K562 (cell line): ENCODE measurements around the gene STIM1. TPM values are rescaled to one million over a fixed set of nuclear protein-coding genes. Genes with fewer than 3 reads are reported as not detected.

Experiments
- CBX1 ChIP-seq: sonication (generic); IDR thresholded peaks from 2 replicates; pipeline ENCODE4 v1.6.1; 2016; ENCODE audit warnings: antibody characterized with exemption, low read depth, mild to moderate bottlenecking
- ETV6 ChIP-seq, 3 experiments: fragments of 150-350 bp in 1 of 3; sonication (generic) in 1 of 3; formaldehyde crosslinking in 1 of 3; IDR thresholded peaks; 2 replicates each; pipeline versions ENCODE4 v1.6.1 to v1.8.0; 2014 to 2022; ENCODE audit warnings: borderline replicate concordance in 2 of 3, low read depth in 2 of 3, antibody characterized with exemption in 1 of 3, low read length in 1 of 3, mild to moderate bottlenecking in 1 of 3, missing genetic modification reagents in 1 of 3
- HDAC6 ChIP-seq: IDR thresholded peaks from 2 replicates; pipeline ENCODE4 v1.6.1; 2012; ENCODE audit warnings: low read depth, mild to moderate bottlenecking, control low read depth, inconsistent platforms, low read length, moderate library complexity
- HIVEP1 ChIP-seq: fragments of 250-450 bp; sonication (Bioruptor Pico); IDR thresholded peaks from 2 replicates; pipeline ENCODE4 v1.4.0; 2020; ENCODE audit warnings: mild to moderate bottlenecking
- HOXB6 ChIP-seq: fragments of 250-450 bp; sonication (Bioruptor Pico); IDR thresholded peaks from 2 replicates; pipeline ENCODE4 v1.5.1; 2022; ENCODE audit warnings: mild to moderate bottlenecking, borderline replicate concordance
- KAT7 ChIP-seq: sonication (generic); formaldehyde crosslinking; IDR thresholded peaks from 2 replicates; pipeline ENCODE4 v1.8.0; 2022; ENCODE audit warnings: missing genetic modification reagents, mild to moderate bottlenecking, borderline replicate concordance
- KLF10 ChIP-seq: fragments of 250-450 bp; sonication (Bioruptor Pico); IDR thresholded peaks from 2 replicates; pipeline ENCODE4 v1.6.1; 2021; ENCODE audit warnings: matching md5 sums
- RNF2 ChIP-seq: sonication (generic); IDR thresholded peaks from 2 replicates; pipeline ENCODE4 v1.6.1; 2016
- SIN3A ChIP-seq, 2 experiments: fragments of 150-350 bp in 1 of 2; IDR thresholded peaks; 2 replicates each; pipeline ENCODE4 v1.6.1; 2011 to 2016; ENCODE audit warnings: borderline replicate concordance in 2 of 2, low read depth in 2 of 2, low read length in 2 of 2, mild to moderate bottlenecking in 2 of 2, moderate library complexity in 2 of 2; ENCODE audit not compliant: control insufficient read depth in 1 of 2
- SIRT6 ChIP-seq: IDR thresholded peaks from one replicate; pipeline ENCODE4 v1.6.1; 2012; ENCODE audit warnings: low read depth, mild to moderate bottlenecking, control low read depth, inconsistent platforms, low read length, moderate library complexity
- ZBED1 ChIP-seq: IDR thresholded peaks from 2 replicates; pipeline ENCODE4 v1.6.1; 2014
- ZNF175 ChIP-seq: fragments of 200-800 bp; sonication (Bioruptor generic); IDR thresholded peaks from 2 replicates; pipeline ENCODE4 v1.6.1; 2016; ENCODE audit warnings: low read depth, mild to moderate bottlenecking, missing genetic modification characterization, missing compliant biosample characterization
- polyA plus RNA-seq, 8 experiments: library from polyadenylated mRNA; depleted of rRNA in 4 of 8; stranded (reverse) in 5 of 8; unstranded in 3 of 8; fragments of >200 nt; fragmentation: Nextera tagmentation in 2 of 8; fragmentation: Illumina TruSeq in 1 of 8; extraction: Ambion mirVana in 2 of 8; extraction: Trizol in 1 of 8; gene quantifications; 2 replicates each; pipeline versions ENCODE4 v1.2.1 to v1.2.3, GENCODE V29; 2011 to 2014; ENCODE audit warnings: inconsistent platforms in 1 of 8, missing spikeins in 1 of 8
- total RNA-seq, 7 experiments: library from RNA; depleted of rRNA in 6 of 7; stranded (reverse); fragments of >200 nt in 6 of 7; fragmentation: Illumina TruSeq in 2 of 7; extraction: Trizol in 2 of 7; gene quantifications; 2 replicates each; pipeline versions ENCODE4 v1.2.1 to v1.2.3, GENCODE V29; 2011 to 2021; ENCODE audit warnings: low replicate concordance in 1 of 7
- TF ChIP-seq, protein P1 (sequence below): sonication (generic); formaldehyde crosslinking; IDR thresholded peaks from 2 replicates; pipeline ENCODE4 v1.5.0; 2020; ENCODE audit warnings: missing genetic modification reagents
- TF ChIP-seq, protein P2 (sequence below): fragments of 450-650 bp; IDR thresholded peaks from 2 replicates; pipeline ENCODE4 v1.6.1; 2016; ENCODE audit warnings: low read depth, mild to moderate bottlenecking, moderate library complexity
- TF ChIP-seq, protein P3 (sequence below): fragments of 450-650 bp; IDR thresholded peaks from 2 replicates; pipeline ENCODE4 v1.6.1; 2014; ENCODE audit warnings: low read depth, mild to moderate bottlenecking, moderate library complexity, borderline replicate concordance
- TF ChIP-seq, protein P4 (sequence below): conservative IDR thresholded peaks from 2 replicates; pipeline ENCODE4 v1.6.1; 2011; ENCODE audit warnings: low read depth, mild to moderate bottlenecking, low read length; ENCODE audit not compliant: control insufficient read depth
- TF ChIP-seq, protein P5 (sequence below): fragments of 450-650 bp; formaldehyde crosslinking; IDR thresholded peaks from 2 replicates; pipeline ENCODE4 v1.4.0; 2022; ENCODE audit warnings: missing genetic modification characterization
- TF ChIP-seq, protein P6 (sequence below): sonication (generic); formaldehyde crosslinking; IDR thresholded peaks from 2 replicates; pipeline ENCODE4 v1.8.0; 2022; ENCODE audit warnings: mild to moderate bottlenecking, missing genetic modification reagents, borderline replicate concordance

STIM1 gene
- total and polyA plus RNA-seq, 9 of the 15 experiments (the other 6 are each of a cell fraction or from before 2014, with no cell fraction given), result 7.7 to 50.5 (median 22.5) TPM

DNA sequence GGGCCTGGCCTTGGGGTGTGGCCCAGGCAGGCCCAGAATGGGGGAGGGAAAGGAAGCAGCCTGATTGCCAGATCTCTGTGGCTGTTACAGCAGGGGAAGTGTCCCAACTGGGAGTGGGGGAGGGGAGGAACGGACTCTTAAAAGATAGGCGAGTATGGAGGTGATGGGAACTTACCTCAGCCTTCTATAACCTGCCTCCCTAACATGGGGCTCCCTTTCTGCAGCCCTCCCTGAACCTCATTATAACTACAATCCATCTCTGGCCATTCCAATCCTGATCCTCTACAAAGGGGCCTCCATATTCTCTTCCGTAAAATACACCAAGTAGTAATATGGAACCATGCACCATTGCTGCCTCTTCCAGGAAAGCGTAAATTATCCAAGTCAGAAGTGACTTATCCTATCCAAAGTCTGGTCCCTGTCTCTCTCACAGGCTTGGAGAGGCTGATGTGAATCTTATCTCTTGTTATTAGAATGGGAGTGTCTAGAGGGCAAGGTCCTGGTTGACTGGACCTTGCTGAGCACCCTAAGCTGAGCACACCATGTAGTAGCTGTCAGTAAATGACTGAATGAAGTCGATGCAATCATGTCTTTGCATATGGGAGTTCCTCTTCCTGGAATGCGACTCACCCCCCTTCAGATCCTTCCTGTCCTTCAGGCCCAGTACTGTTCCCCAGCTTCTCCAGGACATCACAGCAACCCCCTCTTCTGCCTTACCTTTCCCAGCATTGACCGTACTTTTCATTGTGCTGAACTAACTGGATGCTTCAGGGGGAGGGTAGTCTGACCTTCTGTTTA, 20.6 kb upstream of the STIM1 start (continued):
- TF ChIP-seq, protein P1, sequence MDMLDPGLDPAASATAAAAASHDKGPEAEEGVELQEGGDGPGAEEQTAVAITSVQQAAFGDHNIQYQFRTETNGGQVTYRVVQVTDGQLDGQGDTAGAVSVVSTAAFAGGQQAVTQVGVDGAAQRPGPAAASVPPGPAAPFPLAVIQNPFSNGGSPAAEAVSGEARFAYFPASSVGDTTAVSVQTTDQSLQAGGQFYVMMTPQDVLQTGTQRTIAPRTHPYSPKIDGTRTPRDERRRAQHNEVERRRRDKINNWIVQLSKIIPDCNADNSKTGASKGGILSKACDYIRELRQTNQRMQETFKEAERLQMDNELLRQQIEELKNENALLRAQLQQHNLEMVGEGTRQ, result no peak
- no peak for TF ChIP-seq ZBED1
- TF ChIP-seq HOXB6, result no peak
- TF ChIP-seq ZNF175 (CRISPR knock-in tag), result peak; percentile 51
- TF ChIP-seq SIRT6, result no peak
- TF ChIP-seq KAT7 (CRISPR knock-in tag), result no peak
- TF ChIP-seq, protein P2, sequence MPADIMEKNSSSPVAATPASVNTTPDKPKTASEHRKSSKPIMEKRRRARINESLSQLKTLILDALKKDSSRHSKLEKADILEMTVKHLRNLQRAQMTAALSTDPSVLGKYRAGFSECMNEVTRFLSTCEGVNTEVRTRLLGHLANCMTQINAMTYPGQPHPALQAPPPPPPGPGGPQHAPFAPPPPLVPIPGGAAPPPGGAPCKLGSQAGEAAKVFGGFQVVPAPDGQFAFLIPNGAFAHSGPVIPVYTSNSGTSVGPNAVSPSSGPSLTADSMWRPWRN, result peak; percentile 20; the same call in 1 of the 2 replicates
- TF ChIP-seq SIN3A (IDR thresholded peaks at IDR 0.05; ENCODE audit: borderline replicate concordance in 2 of 2, control insufficient read depth in 1 of 2, low read depth in 2 of 2, low read length in 2 of 2), result peak in 1 of 2 experiments; percentile 42; a peak in 2 of 4 replicates
- no peak for TF ChIP-seq KLF10 (CRISPR knock-in tag)
- TF ChIP-seq ETV6 (IDR thresholded peaks at IDR 0.05; ENCODE audit: borderline replicate concordance in 1 of 2, low read depth in 2 of 2, low read length in 1 of 2), result peak; percentile 94 to 98
- no peak for TF ChIP-seq ETV6 (CRISPR knock-in tag; IDR thresholded peaks at IDR 0.05; ENCODE audit: borderline replicate concordance)
- TF ChIP-seq, protein P3, sequence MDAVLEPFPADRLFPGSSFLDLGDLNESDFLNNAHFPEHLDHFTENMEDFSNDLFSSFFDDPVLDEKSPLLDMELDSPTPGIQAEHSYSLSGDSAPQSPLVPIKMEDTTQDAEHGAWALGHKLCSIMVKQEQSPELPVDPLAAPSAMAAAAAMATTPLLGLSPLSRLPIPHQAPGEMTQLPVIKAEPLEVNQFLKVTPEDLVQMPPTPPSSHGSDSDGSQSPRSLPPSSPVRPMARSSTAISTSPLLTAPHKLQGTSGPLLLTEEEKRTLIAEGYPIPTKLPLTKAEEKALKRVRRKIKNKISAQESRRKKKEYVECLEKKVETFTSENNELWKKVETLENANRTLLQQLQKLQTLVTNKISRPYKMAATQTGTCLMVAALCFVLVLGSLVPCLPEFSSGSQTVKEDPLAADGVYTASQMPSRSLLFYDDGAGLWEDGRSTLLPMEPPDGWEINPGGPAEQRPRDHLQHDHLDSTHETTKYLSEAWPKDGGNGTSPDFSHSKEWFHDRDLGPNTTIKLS, result peak; percentile 41; the same call in 1 of the 2 replicates
- TF ChIP-seq, protein P4, sequence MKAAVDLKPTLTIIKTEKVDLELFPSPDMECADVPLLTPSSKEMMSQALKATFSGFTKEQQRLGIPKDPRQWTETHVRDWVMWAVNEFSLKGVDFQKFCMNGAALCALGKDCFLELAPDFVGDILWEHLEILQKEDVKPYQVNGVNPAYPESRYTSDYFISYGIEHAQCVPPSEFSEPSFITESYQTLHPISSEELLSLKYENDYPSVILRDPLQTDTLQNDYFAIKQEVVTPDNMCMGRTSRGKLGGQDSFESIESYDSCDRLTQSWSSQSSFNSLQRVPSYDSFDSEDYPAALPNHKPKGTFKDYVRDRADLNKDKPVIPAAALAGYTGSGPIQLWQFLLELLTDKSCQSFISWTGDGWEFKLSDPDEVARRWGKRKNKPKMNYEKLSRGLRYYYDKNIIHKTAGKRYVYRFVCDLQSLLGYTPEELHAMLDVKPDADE, result peak; percentile 86
- no peak for TF ChIP-seq HDAC6
- TF ChIP-seq, protein P5, sequence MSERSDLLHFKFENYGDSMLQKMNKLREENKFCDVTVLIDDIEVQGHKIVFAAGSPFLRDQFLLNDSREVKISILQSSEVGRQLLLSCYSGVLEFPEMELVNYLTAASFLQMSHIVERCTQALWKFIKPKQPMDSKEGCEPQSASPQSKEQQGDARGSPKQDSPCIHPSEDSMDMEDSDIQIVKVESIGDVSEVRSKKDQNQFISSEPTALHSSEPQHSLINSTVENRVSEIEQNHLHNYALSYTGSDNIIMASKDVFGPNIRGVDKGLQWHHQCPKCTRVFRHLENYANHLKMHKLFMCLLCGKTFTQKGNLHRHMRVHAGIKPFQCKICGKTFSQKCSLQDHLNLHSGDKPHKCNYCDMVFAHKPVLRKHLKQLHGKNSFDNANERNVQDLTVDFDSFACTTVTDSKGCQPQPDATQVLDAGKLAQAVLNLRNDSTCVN (CRISPR knock-in tag), result no peak
- TF ChIP-seq, protein P6, sequence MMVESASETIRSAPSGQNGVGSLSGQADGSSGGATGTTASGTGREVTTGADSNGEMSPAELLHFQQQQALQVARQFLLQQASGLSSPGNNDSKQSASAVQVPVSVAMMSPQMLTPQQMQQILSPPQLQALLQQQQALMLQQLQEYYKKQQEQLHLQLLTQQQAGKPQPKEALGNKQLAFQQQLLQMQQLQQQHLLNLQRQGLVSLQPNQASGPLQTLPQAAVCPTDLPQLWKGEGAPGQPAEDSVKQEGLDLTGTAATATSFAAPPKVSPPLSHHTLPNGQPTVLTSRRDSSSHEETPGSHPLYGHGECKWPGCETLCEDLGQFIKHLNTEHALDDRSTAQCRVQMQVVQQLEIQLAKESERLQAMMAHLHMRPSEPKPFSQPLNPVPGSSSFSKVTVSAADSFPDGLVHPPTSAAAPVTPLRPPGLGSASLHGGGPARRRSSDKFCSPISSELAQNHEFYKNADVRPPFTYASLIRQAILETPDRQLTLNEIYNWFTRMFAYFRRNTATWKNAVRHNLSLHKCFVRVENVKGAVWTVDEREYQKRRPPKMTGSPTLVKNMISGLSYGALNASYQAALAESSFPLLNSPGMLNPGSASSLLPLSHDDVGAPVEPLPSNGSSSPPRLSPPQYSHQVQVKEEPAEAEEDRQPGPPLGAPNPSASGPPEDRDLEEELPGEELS (CRISPR knock-in tag), result no peak
- peak; percentile 99 for TF ChIP-seq RNF2
- no peak for TF ChIP-seq HIVEP1 (CRISPR knock-in tag)
- TF ChIP-seq CBX1, result 0 out of 2 replicates have a peak, but pooled peaks have one; percentile 46
